ENCODE measurements around the gene PDE4D. TPM values are rescaled to one million over a fixed set of nuclear protein-coding genes. Genes with fewer than 3 reads are reported as not detected.
A peak's percentile ranks its signal among the peaks of the same experiment; 100 is the strongest.

The PDE4D gene
- total RNA-seq, 1 experiment from 2014 or later, result 2.1 TPM

DNA sequence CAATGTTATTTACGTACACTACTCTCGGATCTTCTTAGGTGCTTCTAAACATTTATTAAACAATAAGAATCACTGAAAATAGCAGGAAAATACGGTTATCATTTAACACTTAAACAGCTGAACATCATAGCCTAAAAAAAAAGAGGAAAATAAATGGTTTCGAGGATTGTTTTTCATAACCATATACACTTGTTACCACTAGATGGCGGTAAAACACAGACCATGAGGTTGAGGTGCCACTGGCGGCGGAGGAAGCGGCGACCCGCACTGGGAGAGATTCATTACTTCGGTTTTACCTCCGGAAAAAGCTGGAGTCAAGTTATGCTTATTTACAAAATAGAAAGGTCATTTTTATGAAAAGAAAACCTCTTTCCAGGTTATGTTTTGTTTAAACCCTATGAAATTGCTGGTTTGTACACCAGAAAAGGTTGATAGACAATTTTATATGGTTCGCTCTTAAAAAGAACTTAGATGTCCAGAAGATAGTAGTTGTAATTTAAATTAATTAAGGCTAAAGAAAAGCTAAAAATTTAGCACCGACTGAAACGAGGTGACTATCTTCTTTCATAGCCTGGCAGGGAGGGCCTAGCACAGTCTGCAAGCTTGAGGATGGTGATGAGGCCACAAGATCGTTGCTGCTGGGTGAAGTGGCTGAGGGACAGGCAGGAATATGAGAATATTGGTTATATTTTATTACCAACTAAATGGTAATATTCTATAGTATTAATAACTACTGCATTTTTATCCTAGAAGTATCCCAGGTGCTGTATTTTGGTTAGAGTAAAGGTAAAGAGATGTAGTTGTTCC lies 704.9 kb downstream of the PDE4D start:
- H3K9ac ChIP-seq (ENCODE audit: extremely low read depth, insufficient read length, low read length), result no peak overlapping the region
- Mint-ChIP-seq H3K4me1 (peaks cover 11 to 17% of the 10 kb centered on the region in 2 experiments), H3K9me3 (no peaks in the 10 kb centered on the region), H3K36me3 (ENCODE audit: insufficient read depth in 1 of 3, low read depth in 3 of 3) (no peaks in the 10 kb centered on the region), H3K27ac (peak overlapping the region in 1 of 3 experiments; percentile 3; a peak in 2 of 7 replicates), H3K27me3 (ENCODE audit: low read depth) (no peaks in the 10 kb centered on the region; the same call in 1 of the 2 replicates), H3K4me3 (no peak overlapping the region)
- no peaks in the 10 kb centered on the region for H3K9me3 ChIP-seq (ENCODE audit: control insufficient read depth, low read depth, low read length)
- no peaks in the 10 kb centered on the region for H3K23me2 ChIP-seq (ENCODE audit: insufficient read length, low read depth, low read length, poor library complexity, severe bottlenecking)
- H3K18ac ChIP-seq (ENCODE audit: insufficient read length, low read depth, low read length), result no peak overlapping the region
- WGBS (ENCODE audit: extremely low coverage, insufficient read length, low lambda C conversion rate), result no CpG with 5 or more reads among the region's 16 CpGs
- H3K27ac ChIP-seq (ENCODE audit: insufficient read length, low read depth, low read length), result no peak overlapping the region
- H3K79me1 ChIP-seq (ENCODE audit: insufficient read depth, low read depth, low read length, poor library complexity, severe bottlenecking), result no peaks in the 10 kb centered on the region
- no peak overlapping the region for H3T11ph ChIP-seq (ENCODE audit: low read length)
- no peak overlapping the region for H2BK120ac ChIP-seq (ENCODE audit: low read depth, low read length, poor library complexity, severe bottlenecking)
- H2BK15ac ChIP-seq (ENCODE audit: low read depth, low read length), result no peak overlapping the region
- DNase-seq, result peak; percentile 67
- H3K23ac ChIP-seq (ENCODE audit: insufficient read length, low read depth, low read length), result no peak overlapping the region
- H3K56ac ChIP-seq (ENCODE audit: insufficient read length, low read depth, low read length), result no peak overlapping the region
- H3K4ac ChIP-seq (ENCODE audit: low read depth, low read length), result no peak overlapping the region
- no peak overlapping the region for H2BK5ac ChIP-seq (ENCODE audit: insufficient read length, low read length)
- no peaks in the 10 kb centered on the region for H3K4me1 ChIP-seq (ENCODE audit: insufficient read depth, low read length)
- H2AFZ ChIP-seq (ENCODE audit: low read length), result peak overlapping the region; percentile 74
- TF ChIP-seq, protein P1, sequence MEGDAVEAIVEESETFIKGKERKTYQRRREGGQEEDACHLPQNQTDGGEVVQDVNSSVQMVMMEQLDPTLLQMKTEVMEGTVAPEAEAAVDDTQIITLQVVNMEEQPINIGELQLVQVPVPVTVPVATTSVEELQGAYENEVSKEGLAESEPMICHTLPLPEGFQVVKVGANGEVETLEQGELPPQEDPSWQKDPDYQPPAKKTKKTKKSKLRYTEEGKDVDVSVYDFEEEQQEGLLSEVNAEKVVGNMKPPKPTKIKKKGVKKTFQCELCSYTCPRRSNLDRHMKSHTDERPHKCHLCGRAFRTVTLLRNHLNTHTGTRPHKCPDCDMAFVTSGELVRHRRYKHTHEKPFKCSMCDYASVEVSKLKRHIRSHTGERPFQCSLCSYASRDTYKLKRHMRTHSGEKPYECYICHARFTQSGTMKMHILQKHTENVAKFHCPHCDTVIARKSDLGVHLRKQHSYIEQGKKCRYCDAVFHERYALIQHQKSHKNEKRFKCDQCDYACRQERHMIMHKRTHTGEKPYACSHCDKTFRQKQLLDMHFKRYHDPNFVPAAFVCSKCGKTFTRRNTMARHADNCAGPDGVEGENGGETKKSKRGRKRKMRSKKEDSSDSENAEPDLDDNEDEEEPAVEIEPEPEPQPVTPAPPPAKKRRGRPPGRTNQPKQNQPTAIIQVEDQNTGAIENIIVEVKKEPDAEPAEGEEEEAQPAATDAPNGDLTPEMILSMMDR (conservative IDR thresholded peaks at IDR 0.05), result peak; percentile 88
- no peaks in the 10 kb centered on the region for H4K20me1 ChIP-seq (ENCODE audit: control insufficient read depth, insufficient read depth, insufficient read length)
- no peak overlapping the region for H4K5ac ChIP-seq (ENCODE audit: insufficient read length, low read depth, low read length)
- no peak overlapping the region for H2BK20ac ChIP-seq (ENCODE audit: low read depth, low read length, poor library complexity, severe bottlenecking)
- no peak overlapping the region for H3K4me2 ChIP-seq (ENCODE audit: insufficient read depth, insufficient read length, low read length)
- no peaks in the 10 kb centered on the region for H3K79me2 ChIP-seq (ENCODE audit: insufficient read depth, low read length)
- H4K8ac ChIP-seq (replicated peaks; ENCODE audit: insufficient read length, low read depth, low read length), result no peak overlapping the region
- no peak overlapping the region for H2BK12ac ChIP-seq (ENCODE audit: insufficient read length, low read depth, low read length)
- H4K91ac ChIP-seq (ENCODE audit: insufficient read length, low read depth, low read length), result no peak overlapping the region
- H3K27me3 ChIP-seq (ENCODE audit: insufficient read depth, low read length), result no peaks in the 10 kb centered on the region
- no peak overlapping the region for H2AK5ac ChIP-seq (ENCODE audit: insufficient read length, low read length)
- no peak overlapping the region for H3K14ac ChIP-seq (ENCODE audit: insufficient read depth, low read length)
